HCT116 (cell line): ENCODE data around the gene BBS10. TPM values are rescaled to one million over a fixed set of nuclear protein-coding genes. Genes with fewer than 3 reads are reported as not detected.

Experiments used
- ATAC-seq: fragments of 200-7000 bp; cut with Tn5 transposase; 2 replicates; pipeline ENCODE4 v1.9.1; 2020; ENCODE audit warnings: mild to moderate bottlenecking, moderate library complexity
- BruUV-seq: library from RNA; stranded (reverse); fragments of 400-500 nt; replicated peaks from 2 replicates; lab custom pipeline; 2021; lab: Mats Ljungman, UMichigan
- CTCF ChIA-PET: fragments of 300-600 bp; sonication (Branson Sonifier 250); formaldehyde crosslinking; loops from one replicate; lab custom pipeline; 2021; ENCODE audit warnings: antibody characterized with exemption; lab: Charles Lee
- POLR2A ChIA-PET: fragments of 300-600, 350-600 bp; sonication (Branson Sonifier 250); formaldehyde crosslinking; loops from one replicate; lab custom pipeline; 2021; ENCODE audit warnings: antibody characterized with exemption; lab: Charles Lee
- RAD21 ChIA-PET, 2 experiments: fragments of 300-600 bp; sonication (Branson Sonifier 250); formaldehyde crosslinking; loops; one replicate each; lab custom pipeline; 2023; ENCODE audit warnings: low total read pairs in 2 of 2; ENCODE audit not compliant: uncharacterized antibody in 2 of 2, unreplicated experiment in 2 of 2, low non-redundant PET in 1 of 2; lab: Charles Lee
- DNase-seq: peaks from one replicate; pipeline ENCODE4 v3.0.0-alpha.2; 2010; ENCODE audit warnings: low read depth, low spot score
- H2AFZ ChIP-seq: fragments of 200-600 bp; shearing (Covaris generic), sonication (generic); 2 replicates; pipeline ENCODE4 v1.6.1; 2017; ENCODE audit warnings: low read depth, mixed run types, mixed read lengths, antibody characterized with exemption, low read length; ENCODE audit not compliant: poor library complexity, severe bottlenecking
- H3K27ac ChIP-seq: 2 replicates; pipeline ENCODE4 v1.5.1; 2012; ENCODE audit warnings: low read depth, low read length
- H3K27me3 ChIP-seq: fragments of 200-600 bp; sonication (generic); 2 replicates; pipeline ENCODE4 v1.6.1; 2016; ENCODE audit warnings: mixed run types, low read length, mixed read lengths; ENCODE audit not compliant: insufficient read depth
- H3K36me3 ChIP-seq, 2 experiments: fragments of 200-500 bp in 1 of 2; fragments of 200-600 bp in 1 of 2; sonication (Bioruptor generic) in 1 of 2; sonication (generic) in 1 of 2; 2 replicates each; pipeline versions ENCODE4 v1.5.1 to v1.6.1; 2014 to 2016; ENCODE audit warnings: low read length in 2 of 2, inconsistent platforms in 1 of 2, mixed read lengths in 1 of 2, mixed run types in 1 of 2; ENCODE audit not compliant: insufficient read depth in 2 of 2, control insufficient read depth in 1 of 2
- H3K4me1 ChIP-seq, 2 experiments: fragments of 200-600 bp in 1 of 2; sonication (generic) in 1 of 2; 2 replicates each; pipeline versions ENCODE4 v1.5.1 to v1.6.1; 2012 to 2017; ENCODE audit warnings: low read length in 2 of 2, inconsistent platforms in 1 of 2, mild to moderate bottlenecking in 1 of 2, mixed read lengths in 1 of 2, mixed run types in 1 of 2, moderate library complexity in 1 of 2; ENCODE audit not compliant: insufficient read depth in 2 of 2, control insufficient read depth in 1 of 2
- H3K4me2 ChIP-seq: fragments of 200-600 bp; sonication (generic); 2 replicates; pipeline ENCODE4 v1.6.1; 2017; ENCODE audit warnings: mixed run types, low read length, mixed read lengths
- H3K4me3 ChIP-seq, 2 experiments: fragments of 200-600 bp in 1 of 2; sonication (generic) in 1 of 2; replicated peaks in 1 of 2; 2 replicates each; pipeline ENCODE4 v1.5.1; 2011 to 2016; ENCODE audit warnings: low read length in 2 of 2, control low read depth in 1 of 2, low read depth in 1 of 2, mild to moderate bottlenecking in 1 of 2, mixed read lengths in 1 of 2, mixed run types in 1 of 2
- H3K79me2 ChIP-seq: fragments of 200-600 bp; sonication (generic); 2 replicates; pipeline ENCODE4 v1.6.1; 2017; ENCODE audit warnings: mild to moderate bottlenecking, mixed run types, low read length, moderate library complexity, mixed read lengths; ENCODE audit not compliant: insufficient read depth
- H3K9ac ChIP-seq: fragments of 200-600 bp; sonication (generic); 2 replicates; pipeline ENCODE4 v1.6.1; 2016; ENCODE audit warnings: low read length, mixed read lengths
- H3K9me2 ChIP-seq: fragments of 200-600 bp; sonication (generic), shearing (Covaris generic); 2 replicates; pipeline ENCODE4 v1.6.1; 2017; ENCODE audit warnings: mixed run types, mild to moderate bottlenecking, moderate library complexity; ENCODE audit not compliant: insufficient read depth
- H3K9me3 ChIP-seq, 2 experiments: fragments of 200-500 bp in 1 of 2; fragments of 200-600 bp in 1 of 2; sonication (Bioruptor generic) in 1 of 2; sonication (generic) in 1 of 2; 2 replicates each; pipeline ENCODE4 v1.6.1; 2014 to 2017; ENCODE audit warnings: low read length in 2 of 2, mixed read lengths in 2 of 2, inconsistent platforms in 1 of 2, low read depth in 1 of 2, mild to moderate bottlenecking in 1 of 2, mixed run types in 1 of 2, moderate library complexity in 1 of 2; ENCODE audit not compliant: control insufficient read depth in 1 of 2, insufficient read depth in 1 of 2
- H4K20me1 ChIP-seq: fragments of 200-600 bp; sonication (generic), shearing (Covaris generic); 2 replicates; pipeline ENCODE4 v1.6.1; 2017; ENCODE audit warnings: mixed run types, mild to moderate bottlenecking, moderate library complexity; ENCODE audit not compliant: insufficient read depth
- CBX3 ChIP-seq: IDR thresholded peaks from 2 replicates; pipeline ENCODE4 v1.6.1; 2012; ENCODE audit warnings: low read depth
- EGR1 ChIP-seq: IDR thresholded peaks from 2 replicates; pipeline ENCODE4 v1.6.1; 2012; ENCODE audit warnings: low read depth
- EZH2 ChIP-seq: fragments of 200-600 bp; sonication (generic); IDR thresholded peaks from 2 replicates; pipeline ENCODE4 v1.6.1; 2017; ENCODE audit warnings: antibody characterized with exemption, mixed run types
- EZH2phosphoT487 ChIP-seq: fragments of 200-600 bp; IDR thresholded peaks from 2 replicates; pipeline ENCODE4 v1.6.1; 2018; ENCODE audit warnings: antibody characterized with exemption, borderline replicate concordance
- FOSL1 ChIP-seq: IDR thresholded peaks from 2 replicates; pipeline ENCODE4 v1.6.1; 2012; ENCODE audit warnings: low read depth
- JUND ChIP-seq: IDR thresholded peaks from 2 replicates; pipeline ENCODE4 v1.6.1; 2012
- POLR2A ChIP-seq: IDR thresholded peaks from 2 replicates; pipeline ENCODE4 v1.7.0; 2011; ENCODE audit warnings: borderline replicate concordance; ENCODE audit not compliant: insufficient read depth, insufficient read length; ENCODE audit errors: extremely low read depth
- POLR2AphosphoS5 ChIP-seq: IDR thresholded peaks from 2 replicates; pipeline ENCODE4 v1.6.1; 2011; ENCODE audit warnings: mild to moderate bottlenecking, low read depth, low read length, moderate library complexity
- RAD21 ChIP-seq: IDR thresholded peaks from 2 replicates; pipeline ENCODE4 v1.6.1; 2012; ENCODE audit warnings: low read depth, mild to moderate bottlenecking
- SIN3A ChIP-seq: IDR thresholded peaks from 2 replicates; pipeline ENCODE4 v1.6.1; 2012; ENCODE audit warnings: low read depth
- SP1 ChIP-seq: IDR thresholded peaks from 2 replicates; pipeline ENCODE4 v1.6.1; 2012; ENCODE audit warnings: low read depth
- SRF ChIP-seq: IDR thresholded peaks from 2 replicates; pipeline ENCODE4 v1.6.1; 2012; ENCODE audit warnings: low read depth
- TCF7L2 ChIP-seq: IDR thresholded peaks from 2 replicates; pipeline ENCODE4 v1.7.0; 2011; ENCODE audit warnings: borderline replicate concordance, inconsistent platforms; ENCODE audit not compliant: insufficient read depth, insufficient read length; ENCODE audit errors: extremely low read depth
- ZNF274 ChIP-seq: fragments of 200-500 bp; sonication (Bioruptor generic); IDR thresholded peaks from 2 replicates; pipeline ENCODE4 v1.6.1; 2014; ENCODE audit warnings: mild to moderate bottlenecking, low read depth, low read length, inconsistent platforms
- intact Hi-C: fragments of 100-400 bp; cut with micrococcal nuclease; formaldehyde crosslinking; loops from 2 replicates; pipeline ENCODE4 v1.10.0; 2022
- total RNA-seq: library from RNA; stranded (reverse); gene quantifications from one replicate; pipeline ENCODE4 v1.2.1, GENCODE V29; 2021; ENCODE audit not compliant: unreplicated experiment
- TF ChIP-seq, protein P1 (sequence below): IDR thresholded peaks from 2 replicates; pipeline ENCODE4 v1.6.1; 2012

The BBS10 gene
- total RNA-seq, 1 experiment from 2014 or later = 27.1 TPM

DNA sequence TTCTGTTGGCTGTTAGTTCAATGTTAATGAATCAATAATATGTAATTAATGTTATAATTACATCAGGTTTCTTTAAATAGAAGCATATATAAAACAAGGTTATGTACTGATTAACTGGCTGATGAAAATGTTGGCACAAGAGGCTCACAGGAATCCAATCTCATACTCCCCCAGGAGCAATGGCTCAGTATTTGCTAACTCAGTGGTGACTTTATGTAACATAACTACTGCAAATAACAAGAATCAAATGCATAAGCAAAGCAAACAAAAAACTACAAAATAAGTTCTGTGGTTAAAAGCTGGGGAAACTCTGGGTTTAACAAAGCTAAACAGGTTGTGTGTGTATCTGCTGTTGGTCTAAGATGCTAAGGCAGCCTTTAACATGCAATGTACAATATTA is 27.7 kb upstream of the BBS10 start:
- Histone ChIP-seq H3K9ac (no peak overlapping the region), H2AFZ (no peak overlapping the region), H3K36me3 (peaks cover 14 to 23% of the 10 kb centered on the region in 2 experiments), H3K27ac (no peak overlapping the region), H3K9me3 (no peaks in the 10 kb centered on the region), H3K9me2 (no peaks in the 10 kb centered on the region), H4K20me1 (no peaks in the 10 kb centered on the region), H3K27me3 (no peaks in the 10 kb centered on the region), H3K4me2 (no peak overlapping the region), H3K4me1 (no peaks in the 10 kb centered on the region), H3K4me3 (no peak overlapping the region), H3K79me2 (no peaks in the 10 kb centered on the region)
- intact Hi-C loops = no loop called here
- no TSS peak for BruUV-seq
- DNase-seq (no peak), ATAC-seq (no peak)
- RAD21 ChIA-PET = no interaction called here
- CTCF ChIA-PET = no interaction called here
- POLR2A ChIA-PET = interaction anchor here (0.6 kb wide), 1 partner anchor 577 kb away, joined by 3 read pairs; no protein-coding TSS in a partner anchor
- TF ChIP-seq ZNF274 (no peak), JUND (no peak), POLR2A (no peak), RAD21 (no peak), SRF (no peak), FOSL1 (no peak), EGR1 (no peak), CBX3 (no peak), EZH2phosphoT487 (no peak), TCF7L2 (no peak), SP1 (no peak), SIN3A (no peak), EZH2 (no peak), POLR2AphosphoS5 (no peak)
- TF ChIP-seq, protein P1, sequence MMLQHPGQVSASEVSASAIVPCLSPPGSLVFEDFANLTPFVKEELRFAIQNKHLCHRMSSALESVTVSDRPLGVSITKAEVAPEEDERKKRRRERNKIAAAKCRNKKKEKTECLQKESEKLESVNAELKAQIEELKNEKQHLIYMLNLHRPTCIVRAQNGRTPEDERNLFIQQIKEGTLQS = no peak
